Activated CD4-positive, alpha-beta T cell treated with anti-CD3 and anti-CD28 coated beads for 4 hours (primary cell): ENCODE measurements around the gene MSX1.

Experiments
- DNase-seq, 2 donors: peaks; one replicate each; pipeline ENCODE4 v3.0.0-alpha.2; 2020

MSX1 gene

GRCh38 chr4:4858527-4859324, 739 bp upstream of the MSX1 start:
- DNase-seq = no peak

GRCh38 chr4:4859799-4860599, 534 bp downstream of the MSX1 start:
- DNase-seq = no peak

GRCh38 chr4:4860600-4861389, 1.3 kb downstream of the MSX1 start:
- no peak for DNase-seq

- no peak for DNase-seq
Measured at GRCh38 chr4:4861390-4862018, 2.0 kb downstream of the MSX1 start.

GRCh38 chr4:4862071-4862551, 2.6 kb downstream of the MSX1 start:
- DNase-seq = no peak

- DNase-seq = no peak
Measured at GRCh38 chr4:4862665-4863482, 3.4 kb downstream of the MSX1 start.

GRCh38 chr4:4864443-4864939, 5.0 kb downstream of the MSX1 start:
- no peak for DNase-seq

- no peak for DNase-seq
Measured at GRCh38 chr4:4864940-4865704, 5.7 kb downstream of the MSX1 start.

GRCh38 chr4:4865705-4866123, 6.2 kb downstream of the MSX1 start:
- no peak for DNase-seq

GRCh38 chr4:4866124-4866865, 6.8 kb downstream of the MSX1 start:
- DNase-seq = no peak

GRCh38 chr4:4866866-4867374, 7.5 kb downstream of the MSX1 start:
- DNase-seq = no peak

- no peak for DNase-seq
Measured at GRCh38 chr4:4867375-4868039, 8.0 kb downstream of the MSX1 start.

GRCh38 chr4:4868040-4868757, 8.7 kb downstream of the MSX1 start:
- DNase-seq = no peak

GRCh38 chr4:4868758-4869723, 9.6 kb downstream of the MSX1 start:
- no peak for DNase-seq

- no peak for DNase-seq
Measured at GRCh38 chr4:4869731-4870571, 10.5 kb downstream of the MSX1 start.

- no peak for DNase-seq
Measured at GRCh38 chr4:4870576-4871241, 11.2 kb downstream of the MSX1 start.
